H9 (cell line): Measurements from ENCODE around the gene ACR. TPM values are rescaled to one million over a fixed set of nuclear protein-coding genes. Genes with fewer than 3 reads are reported as not detected.
"Not testable (repeated sequence)": the region's sequence is repeated elsewhere in the genome, so short reads cannot be mapped to it uniquely, and the experiment has no call there.

ENCODE experiments used
- DNase-seq: peaks from one replicate; pipeline ENCODE4 v3.0.0-alpha.2; 2017
- H2AFZ ChIP-seq: one replicate; pipeline ENCODE4 v1.6.1; 2013; ENCODE audit warnings: mild to moderate bottlenecking, low read length, control low read depth, moderate library complexity
- H2AK5ac ChIP-seq: 2 replicates; pipeline ENCODE4 v1.6.1; 2013; ENCODE audit warnings: low read length, control low read depth, mixed read lengths; ENCODE audit not compliant: insufficient read length
- H2BK120ac ChIP-seq: one replicate; pipeline ENCODE4 v1.6.1; 2013; ENCODE audit warnings: low read depth, mild to moderate bottlenecking, low read length, control low read depth, inconsistent platforms; ENCODE audit not compliant: poor library complexity, severe bottlenecking
- H2BK12ac ChIP-seq: 2 replicates; pipeline ENCODE4 v1.6.1; 2013; ENCODE audit warnings: low read length, control low read depth, mixed read lengths, low read depth; ENCODE audit not compliant: insufficient read length
- H2BK15ac ChIP-seq: 2 replicates; pipeline ENCODE4 v1.6.1; 2013; ENCODE audit warnings: low read depth, low read length, control low read depth
- H2BK20ac ChIP-seq: one replicate; pipeline ENCODE4 v1.6.1; 2013; ENCODE audit warnings: low read depth, mild to moderate bottlenecking, low read length, control low read depth, inconsistent platforms; ENCODE audit not compliant: poor library complexity, severe bottlenecking
- H2BK5ac ChIP-seq: 2 replicates; pipeline ENCODE4 v1.6.1; 2013; ENCODE audit warnings: low read length, control low read depth, mixed read lengths; ENCODE audit not compliant: insufficient read length
- H3K14ac ChIP-seq: 2 replicates; pipeline ENCODE4 v1.6.1; 2013; ENCODE audit warnings: low read length, control low read depth; ENCODE audit not compliant: insufficient read depth
- H3K18ac ChIP-seq: 2 replicates; pipeline ENCODE4 v1.6.1; 2013; ENCODE audit warnings: low read depth, mild to moderate bottlenecking, mixed read lengths, low read length, control low read depth; ENCODE audit not compliant: insufficient read length
- H3K23ac ChIP-seq: 2 replicates; pipeline ENCODE4 v1.6.1; 2013; ENCODE audit warnings: low read length, control low read depth, mixed read lengths, low read depth; ENCODE audit not compliant: insufficient read length
- H3K23me2 ChIP-seq: 2 replicates; pipeline ENCODE4 v1.6.1; 2013; ENCODE audit warnings: low read depth, mild to moderate bottlenecking, mixed read lengths, low read length, control low read depth; ENCODE audit not compliant: insufficient read length, poor library complexity, severe bottlenecking
- H3K27ac ChIP-seq: 2 replicates; pipeline ENCODE4 v1.5.1; 2013; ENCODE audit warnings: low read length, control low read depth, mixed read lengths, low read depth; ENCODE audit not compliant: insufficient read length
- H3K27me3 ChIP-seq: 2 replicates; pipeline ENCODE4 v1.6.1; 2013; ENCODE audit warnings: low read length, control low read depth, inconsistent platforms; ENCODE audit not compliant: insufficient read depth
- H3K4ac ChIP-seq: 2 replicates; pipeline ENCODE4 v1.6.1; 2013; ENCODE audit warnings: low read depth, mild to moderate bottlenecking, control low read depth, inconsistent platforms, low read length, moderate library complexity
- H3K4me1 ChIP-seq: 2 replicates; pipeline ENCODE4 v1.6.1; 2013; ENCODE audit warnings: low read length, control low read depth, inconsistent platforms; ENCODE audit not compliant: insufficient read depth
- H3K4me2 ChIP-seq: 2 replicates; pipeline ENCODE4 v1.6.1; 2013; ENCODE audit warnings: low read length, control low read depth, mixed read lengths; ENCODE audit not compliant: insufficient read length, insufficient read depth
- H3K56ac ChIP-seq: 2 replicates; pipeline ENCODE4 v1.6.1; 2013; ENCODE audit warnings: low read depth, mild to moderate bottlenecking, mixed read lengths, low read length, control low read depth; ENCODE audit not compliant: insufficient read length
- H3K79me1 ChIP-seq: 2 replicates; pipeline ENCODE4 v1.6.1; 2013; ENCODE audit warnings: low read depth, mild to moderate bottlenecking, moderate library complexity, low read length, control low read depth, inconsistent platforms; ENCODE audit not compliant: insufficient read depth, poor library complexity, severe bottlenecking
- H3K79me2 ChIP-seq: 2 replicates; pipeline ENCODE4 v1.6.1; 2013; ENCODE audit warnings: low read length, control low read depth, inconsistent platforms; ENCODE audit not compliant: insufficient read depth
- H3K9ac ChIP-seq: 2 replicates; pipeline ENCODE4 v1.6.1; 2013; ENCODE audit warnings: low read length, control low read depth, mixed read lengths; ENCODE audit not compliant: insufficient read length; ENCODE audit errors: extremely low read depth
- H3K9me3 ChIP-seq: one replicate; pipeline ENCODE4 v1.6.1; 2013; ENCODE audit warnings: low read depth, low read length, inconsistent platforms; ENCODE audit not compliant: control insufficient read depth
- H3T11ph ChIP-seq: one replicate; pipeline ENCODE4 v1.6.1; 2013; ENCODE audit warnings: mild to moderate bottlenecking, low read length, control low read depth, inconsistent platforms
- H4K20me1 ChIP-seq: one replicate; pipeline ENCODE4 v1.6.1; 2013; ENCODE audit not compliant: control insufficient read depth, insufficient read length, insufficient read depth
- H4K5ac ChIP-seq: 2 replicates; pipeline ENCODE4 v1.6.1; 2013; ENCODE audit warnings: low read depth, mild to moderate bottlenecking, mixed read lengths, low read length, control low read depth; ENCODE audit not compliant: insufficient read length
- H4K8ac ChIP-seq: replicated peaks from 2 replicates; pipeline ENCODE4 v1.6.1; 2013; ENCODE audit warnings: low read length, control low read depth, mixed read lengths, low read depth; ENCODE audit not compliant: insufficient read length
- H4K91ac ChIP-seq: 2 replicates; pipeline ENCODE4 v1.6.1; 2013; ENCODE audit warnings: low read depth, mild to moderate bottlenecking, moderate library complexity, mixed read lengths, low read length, control low read depth; ENCODE audit not compliant: insufficient read length
- H3K27ac Mint-ChIP-seq, 3 experiments: 2 replicates in 2 of 3; 3 replicates in 1 of 3; pipeline ENCODE4 v1.8.0; 2020 to 2021; ENCODE audit warnings: mixed read lengths in 3 of 3, mild to moderate bottlenecking in 1 of 3, moderate library complexity in 1 of 3
- H3K27me3 Mint-ChIP-seq: 2 replicates; pipeline ENCODE4 v1.8.0; 2021; ENCODE audit warnings: low read depth, mild to moderate bottlenecking, moderate library complexity, mixed read lengths
- H3K36me3 Mint-ChIP-seq, 3 experiments: 2 replicates in 2 of 3; 3 replicates in 1 of 3; pipeline ENCODE4 v1.8.0; 2020 to 2021; ENCODE audit warnings: low read depth in 3 of 3, mixed read lengths in 3 of 3; ENCODE audit not compliant: insufficient read depth in 1 of 3
- H3K4me1 Mint-ChIP-seq, 2 experiments: 2 replicates each; pipeline ENCODE4 v1.8.0; 2020; ENCODE audit warnings: mixed read lengths in 2 of 2
- H3K4me3 Mint-ChIP-seq, 2 experiments: 2 replicates in 1 of 2; 3 replicates in 1 of 2; pipeline ENCODE4 v1.8.0; 2020 to 2021; ENCODE audit warnings: mild to moderate bottlenecking in 2 of 2, mixed read lengths in 2 of 2, moderate library complexity in 1 of 2
- H3K9me3 Mint-ChIP-seq, 2 experiments: 2 replicates in 1 of 2; 3 replicates in 1 of 2; pipeline ENCODE4 v1.8.0; 2020; ENCODE audit warnings: mild to moderate bottlenecking in 2 of 2, mixed read lengths in 2 of 2, moderate library complexity in 1 of 2
- WGBS: extraction: QIAGEN DNeasy Blood & Tissue Kit; methylation state at CpG from one replicate; pipeline ENCODE4 v1.1.7; 2013; ENCODE audit warnings: missing lambda C conversion rate, low lambda C conversion rate, mixed read lengths; ENCODE audit not compliant: insufficient read length; ENCODE audit errors: extremely low coverage; 5-methylcytosine and 5-hydroxymethylcytosine counted together
- total RNA-seq: library from RNA; stranded (reverse); gene quantifications from 2 replicates; pipeline ENCODE4 v1.2.1, GENCODE V29; 2021

The ACR gene
- total RNA-seq, 1 experiment from 2014 or later, result 0.35 TPM

GRCh38 chr22:50783033-50783879 is 45.3 kb downstream of the ACR start, which contains the start of gene RABL2B:
RABL2B (minus strand) TSS chr22:50783636; CDS start chr22:50782294, 1,342 bp downstream.
- H3K14ac ChIP-seq, H4K91ac ChIP-seq, H3K4me1 Mint-ChIP-seq, H3K4me1 ChIP-seq, H3K56ac ChIP-seq, H3K36me3 Mint-ChIP-seq, H3T11ph ChIP-seq, H3K79me2 ChIP-seq, H3K27ac ChIP-seq, H3K9me3 Mint-ChIP-seq, H3K9me3 ChIP-seq, H2BK20ac ChIP-seq, H2BK15ac ChIP-seq, H2BK120ac ChIP-seq, H2BK12ac ChIP-seq, H3K4ac ChIP-seq, H4K20me1 ChIP-seq, H3K27me3 ChIP-seq, H3K27me3 Mint-ChIP-seq, H4K5ac ChIP-seq, H3K23ac ChIP-seq, H2BK5ac ChIP-seq, H2AK5ac ChIP-seq, H3K9ac ChIP-seq, H4K8ac ChIP-seq, H3K79me1 ChIP-seq, H3K18ac ChIP-seq, H3K23me2 ChIP-seq, H2AFZ ChIP-seq: not testable (repeated sequence)
- peak; percentile 88 for DNase-seq
- H3K27ac Mint-ChIP-seq, result 0 out of 7 replicates have a peak within 1 kb of the TSS, but pooled peaks of 1 of the 3 experiments have one; percentile 55
- peak within 1 kb of the TSS; percentile 78 to 91 for H3K4me3 Mint-ChIP-seq
- no CpG with 5 or more reads among the region's 77 CpGs for WGBS
- peak within 1 kb of the TSS; percentile 62 for H3K4me2 ChIP-seq

- H3K27me3 ChIP-seq, H4K91ac ChIP-seq, H3K23ac ChIP-seq, H2BK12ac ChIP-seq, H3K36me3 Mint-ChIP-seq, H3K4ac ChIP-seq, H2BK5ac ChIP-seq, DNase-seq, H3K27me3 Mint-ChIP-seq, H3K79me1 ChIP-seq, H2BK120ac ChIP-seq, H3K27ac ChIP-seq, H4K20me1 ChIP-seq, H3T11ph ChIP-seq, H2BK20ac ChIP-seq, H2AK5ac ChIP-seq, H3K9me3 ChIP-seq, H3K9ac ChIP-seq, H3K14ac ChIP-seq, H3K9me3 Mint-ChIP-seq, H2BK15ac ChIP-seq, H3K4me1 ChIP-seq, H3K4me1 Mint-ChIP-seq, H3K79me2 ChIP-seq, H4K5ac ChIP-seq, H4K8ac ChIP-seq, H2AFZ ChIP-seq, H3K23me2 ChIP-seq, H3K18ac ChIP-seq, H3K56ac ChIP-seq: not testable (repeated sequence)
- WGBS, result no CpG with 5 or more reads among the region's 16 CpGs
- Mint-ChIP-seq H3K4me3 (peak overlapping the region; percentile 78 to 91), H3K27ac (0 out of 7 replicates have a peak overlapping the region, but pooled peaks of 1 of the 3 experiments have one; percentile 55)
- peak overlapping the region; percentile 62 for H3K4me2 ChIP-seq
Measured at GRCh38 chr22:50783880-50784276, 45.9 kb downstream of the ACR start.
